IMR-90 (cell line): Measurements from ENCODE around the gene ANKFY1. TPM values are rescaled to one million over a fixed set of nuclear protein-coding genes. Genes with fewer than 3 reads are reported as not detected.

Source experiments
- ATAC-seq: fragments of 200-7000 bp; cut with Tn5 transposase; 2 replicates; pipeline ENCODE4 v1.9.1; 2020; ENCODE audit warnings: low read depth, mild to moderate bottlenecking, moderate library complexity
- BruUV-seq: library from RNA; stranded (reverse); fragments of 400-500 nt; replicated peaks from 2 replicates; lab custom pipeline; 2021; lab: Mats Ljungman, UMichigan
- CTCF ChIA-PET: fragments of 300-600 bp; formaldehyde crosslinking; extraction: SDS; loops from one replicate; lab custom pipeline; 2021; ENCODE audit warnings: antibody characterized with exemption; lab: Yijun Ruan, JAX
- POLR2A ChIA-PET: fragments of 300-600 bp; sonication (Branson Sonifier 250); formaldehyde crosslinking; loops from one replicate; lab custom pipeline; 2022; ENCODE audit warnings: antibody characterized with exemption; ENCODE audit not compliant: unreplicated experiment; lab: Charles Lee
- DNase-seq: peaks from one replicate; pipeline ENCODE4 v3.0.0; 2013
- H2AFZ ChIP-seq: replicated peaks from 2 replicates; pipeline ENCODE3; 2013; ENCODE audit warnings: low read length, mild to moderate bottlenecking; ENCODE audit not compliant: poor library complexity
- H2AK5ac ChIP-seq: 2 replicates; pipeline ENCODE4 v1.6.1; 2013; ENCODE audit warnings: low read depth, low read length, inconsistent platforms
- H2AK9ac ChIP-seq: replicated peaks from 2 replicates; pipeline ENCODE3; 2013; ENCODE audit warnings: mild to moderate bottlenecking, low read depth, low read length, moderate library complexity; ENCODE audit not compliant: poor library complexity
- H2BK120ac ChIP-seq: 2 replicates; pipeline ENCODE4 v1.6.1; 2013; ENCODE audit warnings: low read depth, low read length, inconsistent platforms
- H2BK15ac ChIP-seq: 3 replicates; pipeline ENCODE4 v1.6.1; 2013; ENCODE audit warnings: low read depth, low read length, inconsistent platforms
- H2BK20ac ChIP-seq: 2 replicates; pipeline ENCODE4 v1.6.1; 2013; ENCODE audit warnings: low read depth, mild to moderate bottlenecking, inconsistent platforms, low read length, moderate library complexity
- H2BK5ac ChIP-seq: 2 replicates; pipeline ENCODE4 v1.6.1; 2013; ENCODE audit warnings: mild to moderate bottlenecking, low read depth, low read length, inconsistent platforms; ENCODE audit not compliant: poor library complexity, severe bottlenecking
- H3K14ac ChIP-seq: replicated peaks from 2 replicates; pipeline ENCODE4 v1.6.1; 2013; ENCODE audit warnings: low read depth, low read length, inconsistent platforms
- H3K18ac ChIP-seq: 2 replicates; pipeline ENCODE4 v1.6.1; 2013; ENCODE audit warnings: low read depth, low read length, control low read depth
- H3K23ac ChIP-seq: 2 replicates; pipeline ENCODE4 v1.6.1; 2013; ENCODE audit warnings: low read depth, low read length, inconsistent platforms
- H3K27ac ChIP-seq: 2 replicates; pipeline ENCODE4 v1.5.1; 2013; ENCODE audit warnings: mild to moderate bottlenecking, control low read depth, low read length; ENCODE audit not compliant: insufficient read depth
- H3K27me3 ChIP-seq: 2 replicates; pipeline ENCODE4 v1.6.1; 2013; ENCODE audit warnings: low read length; ENCODE audit not compliant: control insufficient read depth, insufficient read depth
- H3K36me3 ChIP-seq: 2 replicates; pipeline ENCODE4 v1.6.1; 2013; ENCODE audit warnings: low read length, mixed read lengths; ENCODE audit not compliant: control insufficient read depth, insufficient read depth
- H3K4ac ChIP-seq: 2 replicates; pipeline ENCODE4 v1.6.1; 2013; ENCODE audit warnings: low read depth, low read length, inconsistent platforms
- H3K4me1 ChIP-seq: 2 replicates; pipeline ENCODE4 v1.6.1; 2013; ENCODE audit warnings: low read length, mixed read lengths; ENCODE audit not compliant: control insufficient read depth, insufficient read depth
- H3K4me2 ChIP-seq: 2 replicates; pipeline ENCODE4 v1.6.1; 2013; ENCODE audit warnings: low read depth, mild to moderate bottlenecking, control low read depth, low read length, moderate library complexity
- H3K4me3 ChIP-seq: 2 replicates; pipeline ENCODE4 v1.5.1; 2013; ENCODE audit warnings: low read depth, mild to moderate bottlenecking, control low read depth, low read length, moderate library complexity; ENCODE audit not compliant: insufficient read depth
- H3K56ac ChIP-seq: 2 replicates; pipeline ENCODE4 v1.6.1; 2013; ENCODE audit warnings: low read length, inconsistent platforms; ENCODE audit not compliant: insufficient read depth; ENCODE audit errors: extremely low read depth
- H3K79me1 ChIP-seq, 2 experiments: 2 replicates each; pipeline ENCODE4 v1.6.1; 2013; ENCODE audit warnings: low read length in 2 of 2, inconsistent platforms in 1 of 2, low read depth in 1 of 2
- H3K9ac ChIP-seq: 2 replicates; pipeline ENCODE4 v1.6.1; 2013; ENCODE audit warnings: low read depth, low read length, control low read depth
- H3K9me1 ChIP-seq: 2 replicates; pipeline ENCODE4 v1.6.1; 2013; ENCODE audit warnings: low read length, inconsistent platforms; ENCODE audit not compliant: insufficient read depth
- H3K9me3 ChIP-seq: 2 replicates; pipeline ENCODE4 v1.6.1; 2013; ENCODE audit warnings: low read length; ENCODE audit not compliant: control insufficient read depth, insufficient read depth
- H4K20me1 ChIP-seq: 2 replicates; pipeline ENCODE4 v1.6.1; 2013; ENCODE audit warnings: low read length, inconsistent platforms; ENCODE audit not compliant: insufficient read depth
- H4K5ac ChIP-seq: 2 replicates; pipeline ENCODE4 v1.6.1; 2013; ENCODE audit warnings: mild to moderate bottlenecking, low read depth, low read length, control low read depth
- H4K8ac ChIP-seq, 2 experiments: 2 replicates each; pipeline ENCODE4 v1.6.1; 2013; ENCODE audit warnings: low read depth in 2 of 2, low read length in 2 of 2, control low read depth in 1 of 2, inconsistent platforms in 1 of 2
- H4K91ac ChIP-seq: 2 replicates; pipeline ENCODE4 v1.6.1; 2013; ENCODE audit warnings: low read depth, low read length, inconsistent platforms; ENCODE audit not compliant: insufficient read depth
- CEBPB ChIP-seq: IDR thresholded peaks from 2 replicates; pipeline ENCODE4 v1.6.1; 2012; ENCODE audit warnings: low read depth, low read length, improper control_type of control experiment
- CTCF ChIP-seq: conservative IDR thresholded peaks from 2 replicates; pipeline ENCODE4 v1.5.1; 2012; ENCODE audit warnings: mild to moderate bottlenecking, low read depth, low read length, improper control_type of control experiment
- MXI1 ChIP-seq: IDR thresholded peaks from 2 replicates; pipeline ENCODE4 v1.6.1; 2012; ENCODE audit warnings: low read depth, mild to moderate bottlenecking, low read length, moderate library complexity, borderline replicate concordance
- WGBS, 2 experiments: methylation state at CpG; one replicate each; pipeline versions ENCODE4 v1.1.5 to v1.1.7; 2013; ENCODE audit warnings: missing lambda C conversion rate in 2 of 2; ENCODE audit not compliant: insufficient read length in 1 of 2; ENCODE audit errors: extremely low coverage in 2 of 2; 5-methylcytosine and 5-hydroxymethylcytosine counted together
- dilution Hi-C: fragments of 300-500 bp; cut with HindIII; formaldehyde crosslinking; loops from one replicate; pipeline ENCODE4 v1.14.3; 2018; ENCODE audit warnings: low sequenced_read_pairs; ENCODE audit not compliant: unreplicated experiment
- in situ Hi-C: fragments of 300-500 bp; cut with MboI; formaldehyde crosslinking; loops from 3 replicates; pipeline ENCODE4 v1.14.3; 2019; ENCODE audit warnings: low sequenced_read_pairs, inconsistent platforms, mixed read lengths
- intact Hi-C: fragments of 100-400 bp; cut with micrococcal nuclease; formaldehyde crosslinking; loops from 2 replicates; pipeline ENCODE4 v1.10.0; 2022
- polyA plus RNA-seq, 3 experiments: library from polyadenylated mRNA; depleted of rRNA; stranded (reverse); fragments of >200 nt; gene quantifications; 2 replicates each; pipeline ENCODE4 v1.2.3, GENCODE V29; 2012; ENCODE audit warnings: low replicate concordance in 1 of 3
- total RNA-seq: library from RNA; depleted of rRNA; stranded (reverse); fragments of >200 nt; gene quantifications from 2 replicates; pipeline ENCODE4 v1.2.3, GENCODE V29; 2012

The ANKFY1 gene
- total and polyA plus RNA-seq, 2 of the 4 experiments (the other 2 are of a cell fraction) = 32.3 to 48.9 TPM

- no peak for TF ChIP-seq CTCF
Measured at GRCh38 chr17:4174556-4174955, 89.2 kb downstream of the ANKFY1 start (continued).

- Histone ChIP-seq H2AFZ (no peak overlapping the region), H4K20me1 (no peaks in the 10 kb centered on the region), H3K79me1 (peaks cover 22 to 23% of the 10 kb centered on the region in 2 experiments; a peak in 2 of 4 replicates), H2AK5ac (no peak overlapping the region), H4K5ac (no peak overlapping the region), H2BK20ac (no peak overlapping the region), H3K18ac (no peak overlapping the region), H3K9ac (no peak overlapping the region), H3K4me3 (no peak overlapping the region), H3K4me2 (no peak overlapping the region), H3K9me1 (peaks cover 8% of the 10 kb centered on the region; the same call in 1 of the 2 replicates), H3K4me1 (no peaks in the 10 kb centered on the region), H3K36me3 (peaks cover 79% of the 10 kb centered on the region), H4K8ac (no peak overlapping the region), H4K91ac (no peak overlapping the region), H2BK5ac (no peak overlapping the region), H3K27me3 (no peaks in the 10 kb centered on the region), H2BK15ac (no peak overlapping the region), H3K14ac (no peak overlapping the region), H3K23ac (no peak overlapping the region), H2AK9ac (no peak overlapping the region), H2BK120ac (no peak overlapping the region), H3K9me3 (no peaks in the 10 kb centered on the region), H3K27ac (no peak overlapping the region), H3K4ac (no peak overlapping the region), H3K56ac (no peak overlapping the region)
- WGBS, 2 experiments = 100% methylated on average over 3 of the region's 7 CpGs; no CpG with 5 or more reads in 1 of the 2 experiments
- dilution Hi-C loops = no loop called here
- ATAC-seq (no peak), DNase-seq (no peak)
- intact Hi-C loops = no loop called here
- no TSS peak for BruUV-seq
- in situ Hi-C loops = no loop called here
- POLR2A ChIA-PET = no interaction called here
- TF ChIP-seq CEBPB = no peak
- TF ChIP-seq MXI1 = no peak
- no peak for TF ChIP-seq CTCF
- CTCF ChIA-PET = no interaction called here
Measured at GRCh38 chr17:4173781-4174180, 90.0 kb downstream of the ANKFY1 start.
